ENCODE data around the gene FAM177A1.

Gene FAM177A1

DNA sequence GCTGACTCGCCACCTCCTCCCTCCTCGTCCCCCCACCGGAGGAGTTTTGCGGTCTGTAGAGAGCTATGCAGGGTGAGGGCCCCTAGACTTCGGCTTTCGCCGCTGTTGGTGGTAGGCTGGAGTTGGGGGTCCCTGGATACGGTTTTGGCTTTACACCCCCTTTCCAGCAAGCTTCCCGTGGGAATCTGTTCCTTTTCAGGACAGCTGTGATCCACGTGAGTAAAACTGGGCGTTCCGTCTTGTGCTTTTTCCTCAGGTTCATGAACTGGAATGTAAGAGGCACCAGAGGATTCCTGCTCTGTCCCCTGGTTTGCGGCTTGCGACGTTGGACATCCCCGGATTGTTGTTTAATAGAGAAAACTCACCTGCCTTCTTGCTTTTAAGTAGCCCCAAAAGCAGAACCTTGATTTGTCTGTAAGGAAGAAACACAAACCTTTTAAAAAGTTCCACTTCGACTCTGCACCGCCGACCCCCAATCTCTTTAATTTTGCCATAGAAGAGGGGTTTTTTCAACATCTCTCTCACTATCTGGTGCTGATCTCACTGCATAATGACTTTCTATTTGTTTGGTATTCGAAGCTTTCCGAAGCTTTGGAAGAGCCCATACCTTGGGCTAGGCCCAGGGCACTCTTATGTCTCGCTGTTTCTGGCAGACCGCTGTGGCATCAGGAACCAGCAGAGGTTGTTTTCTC is 76.8 kb downstream of the FAM177A1 start:
- Histone ChIP-seq H3K27me3 (ENCODE audit: control insufficient read depth, insufficient read depth, low read length) (no peaks in the 10 kb centered on the region), H3K36me3 (ENCODE audit: control insufficient read depth, insufficient read depth, low read length) (no peaks in the 10 kb centered on the region), H3K9me3 (ENCODE audit: control insufficient read depth, insufficient read depth, low read length) (no peaks in the 10 kb centered on the region), H3K4me1 (ENCODE audit: control insufficient read depth, insufficient read depth, low read length) (no peaks in the 10 kb centered on the region), H3K27ac (ENCODE audit: low read length) (no peak overlapping the region), H3K4me3 (ENCODE audit: low read length) (peak overlapping the region; percentile 71)
- no peak for DNase-seq (ENCODE audit: low read depth, low spot score)
- no CpG with 5 or more reads among the region's 23 CpGs for WGBS (ENCODE audit: insufficient coverage, insufficient read length)

GRCh38 chr14:35123388-35123703 is 77.3 kb downstream of the FAM177A1 start:
- no peak for DNase-seq (ENCODE audit: low read depth, low spot score)
- Histone ChIP-seq H3K27me3 (ENCODE audit: control insufficient read depth, insufficient read depth, low read length) (no peaks in the 10 kb centered on the region), H3K4me3 (ENCODE audit: low read length) (no peak overlapping the region; the same call in 1 of the 2 replicates), H3K36me3 (ENCODE audit: control insufficient read depth, insufficient read depth, low read length) (no peaks in the 10 kb centered on the region), H3K9me3 (ENCODE audit: control insufficient read depth, insufficient read depth, low read length) (no peaks in the 10 kb centered on the region), H3K27ac (ENCODE audit: low read length) (no peak overlapping the region), H3K4me1 (ENCODE audit: control insufficient read depth, insufficient read depth, low read length) (no peaks in the 10 kb centered on the region)
- no CpG with 5 or more reads among the region's 3 CpGs for WGBS (ENCODE audit: insufficient coverage, insufficient read length)

GRCh38 chr14:35124127-35124526 is 78.1 kb downstream of the FAM177A1 start:
- Histone ChIP-seq H3K27me3 (ENCODE audit: control insufficient read depth, insufficient read depth, low read length) (no peaks in the 10 kb centered on the region), H3K27ac (ENCODE audit: low read length) (no peak overlapping the region), H3K4me3 (ENCODE audit: low read length) (no peak overlapping the region), H3K4me1 (ENCODE audit: control insufficient read depth, insufficient read depth, low read length) (no peaks in the 10 kb centered on the region), H3K9me3 (ENCODE audit: control insufficient read depth, insufficient read depth, low read length) (no peaks in the 10 kb centered on the region), H3K36me3 (ENCODE audit: control insufficient read depth, insufficient read depth, low read length) (no peaks in the 10 kb centered on the region)
- DNase-seq (ENCODE audit: low read depth, low spot score) = no peak
- WGBS (ENCODE audit: insufficient coverage, insufficient read length) = no CpG with 5 or more reads among the region's 1 CpG

Data from iPS DF 6.9 (cell line).